LHCN-M2 (cell line): ENCODE measurements around the gene NELL1. TPM values are rescaled to one million over a fixed set of nuclear protein-coding genes. Genes with fewer than 3 reads are reported as not detected.
"Not testable (repeated sequence)": the region's sequence is repeated elsewhere in the genome, so short reads cannot be mapped to it uniquely, and the experiment has no call there.

Experiments used
- DNase-seq: peaks from one replicate; pipeline ENCODE4 v3.0.0-alpha.2; 2012; ENCODE audit warnings: low read depth
- total RNA-seq: library from RNA; depleted of rRNA; stranded (reverse); fragments of >200 nt; gene quantifications from 2 replicates; pipeline ENCODE4 v1.2.3, GENCODE V29; 2014

The NELL1 gene
- total RNA-seq, 1 experiment from 2014 or later = not detected

DNA sequence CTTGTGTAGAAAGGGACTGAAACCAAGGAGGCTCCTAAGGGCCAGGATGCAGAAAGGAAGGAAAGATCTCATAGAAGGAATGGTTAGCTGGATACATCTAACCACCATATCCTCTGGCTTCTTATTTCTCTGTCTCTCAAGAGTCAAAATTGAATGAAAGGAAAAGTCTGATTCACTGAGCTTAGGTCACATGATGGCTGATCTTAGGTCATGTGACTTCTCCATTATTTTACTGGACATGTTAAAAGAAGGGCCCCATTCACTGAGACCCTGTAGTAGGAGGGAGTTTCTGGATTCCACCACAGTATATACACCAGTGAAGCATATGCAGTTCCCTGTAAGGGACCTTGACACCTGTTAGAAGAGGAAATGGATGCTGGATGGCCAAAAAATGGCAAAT lies 516.6 kb downstream of the NELL1 start:
- no peak for DNase-seq

DNA sequence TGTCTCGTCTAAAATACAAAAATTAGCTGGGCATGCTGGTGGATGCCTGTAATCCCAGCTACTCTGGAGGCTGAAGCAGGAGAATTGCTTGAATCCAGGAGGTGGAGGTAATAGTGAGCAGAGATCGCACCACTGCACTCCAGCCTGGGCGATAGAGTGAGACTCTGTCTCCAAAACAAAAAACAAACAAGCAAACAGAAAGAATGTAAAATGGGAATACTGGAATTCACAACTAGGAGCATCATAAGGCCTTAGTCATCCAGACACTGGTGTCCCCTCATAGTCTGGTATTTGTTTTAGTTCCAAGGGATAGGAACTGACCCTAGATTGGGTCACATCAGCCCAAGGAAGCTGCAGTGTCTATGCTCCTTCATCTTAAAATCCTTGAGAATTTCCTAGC lies 520.8 kb downstream of the NELL1 start:
- no peak for DNase-seq

DNA sequence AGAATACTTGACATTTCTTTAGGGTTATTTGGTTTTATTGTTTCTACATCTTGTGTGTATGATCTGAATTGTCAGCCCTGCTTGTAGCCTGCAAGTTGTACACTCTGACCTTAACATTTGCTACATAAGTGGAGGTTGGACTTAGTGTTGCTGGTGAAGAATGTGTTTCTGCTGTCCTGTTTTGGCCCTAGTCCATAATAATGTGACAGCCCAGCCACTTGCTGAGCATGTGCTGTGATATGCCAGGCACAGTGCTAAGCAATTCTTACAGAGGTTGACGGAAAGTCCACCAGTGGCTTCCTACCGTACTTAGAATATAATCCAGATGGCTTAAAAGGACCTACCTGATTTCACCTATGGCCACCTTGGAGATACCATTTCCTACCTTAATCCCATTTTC lies 526.6 kb downstream of the NELL1 start:
- no peak for DNase-seq

DNA sequence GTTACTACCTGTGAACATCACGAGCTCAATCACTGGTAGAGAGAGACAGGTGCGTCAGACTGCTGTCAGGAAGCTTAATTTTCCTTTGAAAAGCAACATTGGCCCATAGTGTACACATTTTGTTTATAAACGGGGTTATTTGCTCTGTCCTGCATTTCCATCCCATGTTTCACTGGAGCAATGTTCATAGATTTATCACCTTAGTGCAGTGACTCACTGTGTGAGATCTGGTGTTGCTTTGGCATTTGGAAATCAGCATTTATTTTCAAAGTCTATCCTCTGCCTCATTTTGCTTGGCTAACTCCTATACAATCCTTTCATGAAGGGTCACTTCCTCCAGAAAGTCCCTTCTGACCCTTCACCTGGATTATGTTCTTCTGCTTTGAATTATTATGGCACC lies 529.1 kb downstream of the NELL1 start:
- no peak for DNase-seq

DNA sequence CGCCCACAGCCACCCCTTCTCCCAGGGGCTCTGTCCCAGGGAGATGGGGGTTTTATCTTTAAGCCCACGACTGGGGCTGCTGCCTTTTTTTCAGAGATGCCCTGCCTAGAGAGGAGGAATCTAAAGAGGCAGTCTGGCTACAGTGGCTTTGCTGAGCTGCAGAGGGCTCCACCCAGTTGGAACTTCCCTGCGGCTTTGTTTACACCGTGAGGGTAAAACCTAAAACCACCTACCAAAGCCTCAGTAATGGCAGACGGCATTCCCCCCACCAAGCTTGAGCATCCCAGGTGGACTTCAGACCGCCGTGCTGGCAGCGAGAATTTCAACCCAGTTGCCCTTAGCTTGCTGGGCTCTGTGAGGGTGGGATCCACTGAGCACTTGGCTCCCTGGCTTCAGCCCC lies 535.8 kb downstream of the NELL1 start:
- DNase-seq = no peak

DNA sequence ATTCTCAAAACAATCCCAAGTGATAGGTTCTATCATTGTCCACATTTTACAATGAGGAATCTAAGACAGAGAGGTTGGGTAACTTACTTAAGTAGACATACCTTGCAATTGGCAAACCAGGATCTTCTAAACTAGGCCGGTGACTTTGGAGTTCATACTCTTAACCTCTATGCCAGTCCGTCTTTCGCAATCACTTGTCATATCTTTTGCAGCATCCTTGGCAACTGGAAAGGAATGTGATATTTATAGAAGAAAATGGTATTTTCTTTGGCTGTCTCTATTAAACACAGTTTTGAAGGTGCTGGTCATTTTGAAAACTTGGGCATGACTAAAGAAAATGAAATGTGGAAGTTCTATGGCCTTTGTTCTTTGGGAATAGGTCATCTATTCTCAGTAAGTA lies 556.5 kb downstream of the NELL1 start:
- DNase-seq = no peak

DNA sequence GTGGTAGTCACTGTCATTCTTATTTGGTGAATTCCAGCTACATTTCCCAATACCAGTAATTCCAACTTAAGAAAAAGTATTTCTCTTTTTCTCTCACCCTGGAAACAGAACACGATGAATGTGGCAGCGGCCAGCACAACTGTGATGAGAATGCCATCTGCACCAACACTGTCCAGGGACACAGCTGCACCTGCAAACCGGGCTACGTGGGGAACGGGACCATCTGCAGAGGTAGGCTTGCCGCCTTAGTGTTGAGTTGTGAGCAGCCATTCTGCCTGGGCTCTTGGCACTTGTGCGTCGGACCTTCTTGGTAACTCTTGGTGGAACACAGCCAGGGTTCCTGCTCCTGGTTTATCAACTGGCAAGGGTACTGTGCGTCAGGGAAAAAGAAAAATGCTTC lies 559.8 kb downstream of the NELL1 start:
- no peak for DNase-seq

DNA sequence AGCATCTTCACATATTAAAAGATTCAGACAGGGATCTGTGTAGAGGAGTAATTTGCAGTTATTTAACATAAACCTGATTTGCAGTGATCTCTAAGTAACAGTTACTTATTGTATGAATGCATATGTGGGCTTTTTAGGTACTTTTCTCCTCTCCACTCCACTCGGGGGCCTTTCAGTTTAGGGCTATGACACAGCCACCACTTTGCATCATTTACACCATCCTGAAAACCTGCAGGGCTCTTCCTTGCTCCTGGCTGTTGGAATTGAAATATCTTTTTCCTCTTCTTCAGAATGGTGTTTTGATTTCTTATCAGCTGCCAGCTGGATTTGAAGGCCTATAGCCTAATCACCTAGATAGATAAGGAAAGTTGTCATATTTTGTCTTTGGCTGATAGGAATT lies 580.8 kb downstream of the NELL1 start:
- DNase-seq = no peak

DNA sequence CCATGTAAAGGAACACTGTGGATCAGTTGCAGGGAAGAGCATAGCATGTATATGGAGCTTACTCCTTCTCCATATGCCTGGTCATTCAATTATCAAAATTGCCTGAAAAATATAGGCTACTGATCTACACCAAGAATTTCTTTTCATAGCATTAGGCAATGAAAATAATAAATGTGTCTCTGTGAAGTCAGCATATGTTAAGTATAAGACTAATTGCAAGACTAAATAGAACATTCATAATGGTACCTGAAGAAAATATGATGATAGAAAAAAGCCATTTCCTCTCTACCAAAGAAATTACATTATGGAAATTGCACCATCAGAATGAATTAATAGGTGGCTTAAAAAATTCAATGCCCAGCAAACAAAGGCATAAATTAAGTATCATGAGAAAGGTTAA lies 584.7 kb downstream of the NELL1 start:
- DNase-seq = no peak

DNA sequence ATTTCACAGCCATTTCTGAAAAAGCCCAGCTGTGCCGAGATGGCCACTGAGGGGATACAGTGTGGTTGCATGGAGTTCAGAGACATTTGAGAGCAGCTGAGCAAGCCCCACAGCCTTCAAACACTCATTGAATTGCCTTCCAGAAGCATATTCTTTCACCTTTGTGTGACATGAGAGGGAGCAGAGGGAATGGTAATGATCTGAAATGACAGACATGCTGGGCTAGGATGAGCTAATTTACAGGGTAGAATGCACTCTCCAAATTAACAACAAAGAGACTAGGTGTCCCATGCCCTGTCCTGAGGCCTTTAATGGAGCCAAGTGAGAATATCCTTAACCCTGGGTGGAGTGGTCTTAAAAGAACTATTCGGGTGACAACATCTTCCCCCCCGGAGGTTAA lies 585.4 kb downstream of the NELL1 start:
- no peak for DNase-seq

DNA sequence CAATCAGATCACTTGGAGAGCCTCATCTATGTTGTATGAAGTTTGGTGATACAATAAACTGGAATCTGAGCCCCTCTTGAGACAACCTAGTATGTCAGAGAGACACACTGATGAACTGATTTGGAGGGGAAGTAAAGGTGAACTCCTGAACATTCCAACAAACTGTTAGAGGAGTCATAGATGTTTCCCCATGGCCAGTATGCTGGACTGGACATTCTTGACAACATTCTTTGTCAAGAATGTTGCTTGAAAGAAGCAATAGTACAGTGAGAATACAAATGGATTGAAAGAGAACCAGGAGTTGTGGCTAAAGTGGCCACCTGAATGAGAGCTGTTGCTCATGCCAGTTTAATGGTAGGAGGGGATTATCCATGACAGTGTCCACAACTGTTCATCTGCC lies 588.1 kb downstream of the NELL1 start:
- DNase-seq = no peak

DNA sequence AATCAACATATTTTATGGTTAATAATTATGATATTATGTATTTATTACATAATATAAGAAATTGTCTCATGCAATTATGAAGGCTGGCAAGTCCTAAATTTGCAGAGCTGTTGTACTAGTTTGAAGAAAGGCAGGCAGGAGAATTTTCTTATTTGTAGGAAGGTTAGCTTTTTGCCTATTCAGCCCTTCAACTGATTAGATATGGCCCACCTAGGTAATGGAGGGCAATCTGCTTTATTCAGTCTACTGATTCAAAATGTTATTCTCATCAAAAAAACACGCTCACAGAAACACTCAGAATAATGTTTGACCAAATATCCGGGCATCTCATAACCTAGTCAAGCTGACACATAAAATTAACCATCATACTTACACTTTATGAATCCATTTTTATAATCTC lies 589.0 kb downstream of the NELL1 start:
- no peak for DNase-seq

DNA sequence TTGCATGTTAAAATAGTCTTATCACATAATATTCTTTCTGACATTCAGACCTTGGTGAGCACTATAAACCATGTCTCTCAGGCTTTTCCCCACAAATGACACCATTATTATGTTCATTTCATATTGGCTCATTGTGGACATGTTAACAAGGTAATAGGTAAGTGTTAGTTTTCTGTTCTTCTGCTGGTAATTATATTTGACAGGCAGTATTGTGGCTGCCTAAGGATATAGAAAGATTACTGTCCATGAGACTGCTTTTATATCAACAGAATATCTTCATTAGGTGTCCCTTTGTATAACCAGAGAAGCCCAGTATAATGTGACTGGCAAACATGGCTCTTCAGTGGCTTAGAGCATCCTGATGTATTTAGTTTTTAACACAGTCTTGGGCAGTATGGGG lies 590.7 kb downstream of the NELL1 start:
- DNase-seq = no peak

DNA sequence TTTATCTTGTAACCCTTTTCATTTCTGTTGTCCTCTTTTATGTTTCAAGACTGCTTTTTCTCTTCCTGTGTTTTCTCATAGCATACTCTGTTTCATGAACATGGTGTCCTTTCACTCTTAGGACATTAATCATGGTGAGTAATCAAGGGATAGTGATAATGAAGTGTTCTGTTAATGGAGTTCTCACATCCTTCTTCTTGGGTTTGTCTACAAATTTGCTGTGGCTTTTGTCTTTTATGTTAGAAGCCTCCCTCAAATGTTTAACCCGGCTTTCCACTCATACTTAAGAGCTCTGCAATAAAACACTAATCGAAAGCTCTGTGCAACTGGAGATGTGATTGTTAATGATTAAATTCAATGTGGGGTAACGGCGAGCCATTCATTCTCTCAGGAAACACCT lies 593.6 kb downstream of the NELL1 start:
- DNase-seq = no peak

DNA sequence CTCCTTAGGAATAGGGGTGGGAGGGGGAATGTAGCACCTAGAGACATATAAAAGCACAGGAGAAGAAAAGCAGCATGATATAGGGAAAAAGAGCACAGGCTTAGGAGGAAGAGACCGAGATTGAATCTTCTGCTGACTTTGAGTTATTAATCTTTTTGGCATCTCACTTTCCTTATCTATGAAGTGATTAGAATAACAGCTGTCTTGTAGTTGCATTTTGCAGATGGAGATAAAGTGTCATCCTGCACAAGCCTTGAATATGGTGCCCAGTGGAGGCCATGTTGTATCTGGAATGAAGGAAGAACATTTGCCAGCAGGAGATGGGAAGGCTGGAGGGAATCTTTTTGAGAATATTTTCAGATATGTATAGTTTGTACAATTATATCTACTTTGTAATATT lies 594.7 kb downstream of the NELL1 start:
- DNase-seq = no peak

DNA sequence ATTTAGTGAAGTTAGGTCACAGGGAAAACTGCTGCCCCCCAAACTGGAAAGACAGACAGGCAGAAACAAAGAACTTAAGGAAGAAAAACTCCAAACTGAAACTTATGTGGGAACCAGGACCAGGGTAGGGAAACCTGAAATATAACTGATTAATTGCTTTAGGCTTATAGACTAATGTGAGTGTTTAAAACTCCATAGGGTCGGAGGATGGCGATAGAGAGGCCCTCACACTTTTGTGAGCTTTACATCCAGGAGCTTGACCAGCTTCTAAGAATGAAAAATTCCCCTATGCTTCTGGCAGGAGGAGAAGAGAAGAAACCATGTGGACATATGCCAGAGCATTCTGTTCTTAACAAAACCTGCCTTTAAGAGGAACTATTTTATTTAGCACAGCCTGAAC lies 598.6 kb downstream of the NELL1 start:
- DNase-seq = no peak

DNA sequence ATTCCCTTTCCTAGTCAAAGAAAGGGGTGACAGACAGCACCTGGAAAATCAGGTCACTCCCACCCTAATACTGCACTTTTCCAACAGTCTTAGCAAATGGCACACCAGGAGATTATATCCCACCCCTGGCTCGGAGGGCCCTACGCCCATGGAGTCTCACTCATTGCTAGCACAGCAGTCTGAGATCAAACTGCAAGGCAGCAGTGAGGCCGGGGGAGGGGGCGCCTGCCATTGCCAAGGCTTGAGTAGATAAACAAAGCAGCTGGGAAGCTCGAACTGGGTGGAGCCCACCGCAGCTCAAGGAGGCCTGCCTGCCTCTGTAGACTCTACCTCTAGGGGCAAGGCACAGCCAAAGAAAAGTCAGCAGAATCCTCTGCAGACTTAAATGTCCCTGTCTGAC lies 602.8 kb downstream of the NELL1 start:
- DNase-seq = not testable (repeated sequence)

DNA sequence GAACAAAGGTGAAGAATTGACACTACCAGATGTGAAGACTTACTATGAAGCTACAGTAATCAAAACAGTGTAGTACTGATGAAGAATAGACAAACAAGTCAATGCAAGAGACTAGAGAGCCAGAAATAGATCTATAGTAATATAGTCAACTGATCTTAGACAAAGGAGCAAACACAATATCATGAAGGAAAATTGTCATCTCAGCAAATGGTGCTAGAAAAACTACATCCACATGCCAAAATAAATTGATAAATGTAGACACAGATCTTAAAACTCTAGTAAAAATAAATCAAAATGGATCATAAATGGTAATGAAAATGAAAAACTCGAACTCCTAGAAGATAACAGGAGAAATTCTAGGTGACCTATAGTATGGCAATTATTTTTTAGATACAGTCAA lies 609.5 kb downstream of the NELL1 start:
- DNase-seq = no peak

DNA sequence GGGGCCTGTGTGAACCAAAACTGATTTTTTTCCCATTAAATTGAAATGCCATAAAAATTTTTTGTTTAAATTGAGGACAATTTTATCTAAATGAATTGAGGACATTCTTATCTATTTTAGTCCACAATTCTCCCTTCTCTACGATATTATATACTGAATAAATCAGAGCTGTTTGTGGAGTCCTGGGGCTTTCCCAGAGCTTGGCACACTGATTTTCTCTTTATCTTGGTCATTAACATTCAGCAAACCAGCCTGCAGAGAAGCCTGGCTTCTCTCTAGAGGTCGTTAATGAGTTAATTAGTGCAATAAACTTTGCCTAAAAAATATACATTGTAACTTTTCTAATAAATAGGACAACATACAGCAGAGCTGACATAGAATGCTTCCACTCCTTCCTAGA lies 615.7 kb downstream of the NELL1 start:
- DNase-seq = no peak

DNA sequence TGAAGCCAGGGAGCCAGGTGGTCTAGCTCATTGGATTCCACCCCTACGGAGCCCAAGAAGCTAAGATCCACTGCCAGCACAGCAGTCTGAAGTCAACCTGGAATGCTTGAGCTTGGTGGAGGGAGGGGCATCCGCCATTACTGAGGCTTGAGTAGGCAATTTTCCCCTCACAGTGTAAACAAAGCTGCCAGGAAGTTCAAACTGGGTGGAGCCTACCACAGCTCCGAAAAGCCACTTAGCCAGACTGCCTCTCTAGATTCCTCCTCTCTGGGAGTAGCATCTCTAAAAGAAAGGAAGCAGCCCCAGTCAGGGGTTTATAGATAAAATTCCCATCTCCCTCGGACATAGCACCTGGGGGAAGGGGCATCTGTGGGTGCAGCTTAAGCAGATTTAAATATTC lies 620.3 kb downstream of the NELL1 start:
- no peak for DNase-seq

DNA sequence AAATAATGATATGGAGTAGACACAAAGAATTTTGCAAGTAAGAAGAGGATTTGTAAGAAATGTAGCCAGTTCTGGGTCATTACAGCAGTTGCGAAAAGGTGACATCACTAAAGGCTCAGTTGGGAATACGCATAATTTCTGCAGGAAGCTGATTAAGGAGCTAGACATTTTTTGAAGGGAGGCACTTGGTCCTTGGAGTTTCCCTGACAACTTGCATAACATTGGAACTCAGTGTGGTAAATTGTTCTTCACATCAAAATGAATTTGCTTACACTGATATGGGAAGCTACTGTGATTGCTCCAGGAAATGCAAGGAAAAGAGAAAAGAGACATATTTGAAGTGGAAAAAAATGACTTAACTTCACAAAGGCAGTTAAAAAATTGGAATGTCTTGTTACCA lies 626.1 kb downstream of the NELL1 start:
- DNase-seq = no peak

DNA sequence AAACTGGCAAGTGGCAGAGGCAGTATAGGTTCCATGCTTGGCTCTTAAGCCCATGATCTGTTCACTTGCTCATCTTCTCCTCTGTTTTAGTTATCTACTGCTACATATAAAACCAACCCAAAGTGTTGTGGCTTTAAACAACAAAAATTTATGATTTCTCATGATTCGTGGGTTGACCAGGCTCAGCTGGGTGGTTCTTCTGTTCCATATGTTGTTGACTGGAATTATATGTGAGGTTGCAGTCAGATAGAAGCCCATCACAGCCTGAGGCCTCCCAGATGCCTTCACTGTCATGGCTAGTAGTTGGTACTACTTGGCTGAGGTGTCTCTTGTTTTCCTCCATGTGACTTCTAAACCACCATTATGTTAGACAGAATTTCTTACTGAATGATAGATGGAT lies 632.6 kb downstream of the NELL1 start:
- DNase-seq = no peak

DNA sequence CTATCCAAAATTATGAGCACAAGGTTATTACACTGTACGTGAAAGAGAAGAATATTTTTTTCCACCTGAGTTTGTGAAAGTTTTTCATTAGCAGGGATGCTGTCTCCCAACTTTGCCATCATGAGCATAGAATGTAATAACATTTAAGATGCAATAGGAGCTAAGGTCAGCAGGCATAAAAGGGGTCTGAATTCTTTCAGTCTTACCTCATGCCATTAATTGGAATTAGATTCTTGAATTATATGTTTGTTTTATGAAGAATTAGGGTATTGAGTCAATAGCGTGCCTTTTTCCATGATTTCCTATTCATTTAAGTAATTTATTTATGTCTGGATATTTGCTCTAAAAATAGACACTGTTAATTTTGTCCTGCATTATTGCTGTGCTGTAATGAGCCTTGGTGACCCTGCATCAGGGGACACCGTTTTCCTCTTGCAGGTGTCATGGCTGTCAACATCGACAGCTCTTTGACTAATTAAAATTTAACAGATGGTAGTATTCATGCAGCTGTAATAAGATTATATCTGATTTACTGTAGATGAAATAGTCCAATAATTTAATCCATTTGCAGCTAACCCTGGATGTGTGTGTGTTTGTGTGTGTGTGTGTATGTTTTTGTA lies 637.5 kb downstream of the NELL1 start:
- no peak for DNase-seq

DNA sequence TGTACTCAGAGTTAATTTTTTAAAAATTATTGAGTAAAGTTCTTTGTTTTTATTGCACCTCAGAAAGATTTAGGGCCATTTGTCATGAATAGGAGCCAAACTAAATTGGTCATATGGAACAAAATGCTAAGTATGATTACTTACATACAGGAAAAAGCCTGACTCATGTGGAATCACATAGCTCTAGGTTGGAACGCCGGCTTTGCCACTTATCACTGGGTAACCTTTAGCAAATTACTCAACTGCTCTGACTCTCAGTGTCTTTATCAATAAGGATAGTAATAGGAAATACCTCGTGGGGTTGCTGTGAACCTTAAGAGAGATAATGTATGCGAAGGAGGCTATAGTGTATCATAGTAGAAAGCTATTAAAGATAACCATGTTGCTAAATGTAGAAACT lies 638.5 kb downstream of the NELL1 start:
- DNase-seq = no peak

DNA sequence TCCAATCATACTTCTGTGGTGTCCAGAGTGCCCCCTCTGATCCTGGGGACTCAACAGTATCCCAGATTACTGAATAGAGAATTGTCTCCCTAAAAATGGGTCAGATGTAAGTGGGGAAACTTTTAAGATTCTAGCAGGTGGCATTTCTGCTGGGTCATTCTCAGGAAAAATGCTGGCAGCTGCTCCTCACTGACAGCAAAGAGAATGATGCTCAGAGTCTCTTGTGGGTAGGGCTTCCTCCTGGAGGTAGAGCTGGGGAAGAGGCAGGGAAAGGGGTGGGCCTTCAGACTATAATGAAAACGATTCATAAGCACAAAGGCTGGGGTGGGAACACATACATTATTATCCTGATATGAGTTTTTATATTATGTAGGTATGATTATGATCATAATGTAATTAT lies 647.2 kb downstream of the NELL1 start:
- DNase-seq = no peak
